GM19438 (cell line): Measurements from ENCODE around the gene UMAD1.
A peak's percentile ranks its signal among the peaks of the same experiment; 100 is the strongest.
"Not testable (repeated sequence)": the region's sequence is repeated elsewhere in the genome, so short reads cannot be mapped to it uniquely, and the experiment has no call there.

Experiments
- ATAC-seq: cut with Tn5 transposase; IDR thresholded peaks from one replicate; pipeline ENCODE4 v1.9.1; 2021; ENCODE audit warnings: low read depth; ENCODE audit not compliant: unreplicated experiment

Gene UMAD1

DNA sequence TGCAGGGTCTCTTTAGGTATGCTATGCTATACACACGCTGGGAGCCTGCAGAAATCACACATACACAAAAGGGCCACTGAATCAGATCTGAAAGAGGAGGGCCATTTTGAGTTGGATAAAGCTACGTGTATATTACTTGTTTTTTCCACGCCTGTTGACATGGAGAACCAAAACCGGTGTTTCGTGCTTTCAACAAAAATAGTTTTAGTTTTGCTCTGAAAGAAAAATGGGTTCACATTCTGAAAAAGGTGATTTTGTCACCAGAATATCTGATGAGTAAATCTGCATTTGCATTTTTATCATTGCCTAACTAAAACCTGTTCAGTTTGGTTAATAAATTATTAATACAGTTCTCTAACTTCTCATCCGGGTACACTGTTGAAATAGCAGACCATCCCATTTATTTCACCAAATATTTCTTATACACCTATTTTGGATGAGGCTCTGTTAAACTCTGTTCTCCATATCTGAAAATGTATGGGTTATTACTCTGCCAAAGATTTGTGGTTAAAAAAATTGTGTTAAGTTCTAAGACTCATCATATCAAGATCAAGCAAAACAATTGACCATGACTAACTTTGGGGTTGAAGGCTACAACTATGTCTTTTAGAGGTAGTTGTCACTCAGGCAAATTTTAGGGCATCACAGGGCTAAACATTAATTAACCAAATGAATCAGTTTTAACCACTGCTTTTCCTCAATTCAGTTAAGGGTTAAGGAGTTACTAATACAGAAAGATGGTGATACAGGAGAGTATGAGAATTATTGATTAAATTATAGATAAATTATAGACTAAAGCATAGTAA is 179.1 kb downstream of the UMAD1 start:
- ATAC-seq: peak; percentile 58

DNA sequence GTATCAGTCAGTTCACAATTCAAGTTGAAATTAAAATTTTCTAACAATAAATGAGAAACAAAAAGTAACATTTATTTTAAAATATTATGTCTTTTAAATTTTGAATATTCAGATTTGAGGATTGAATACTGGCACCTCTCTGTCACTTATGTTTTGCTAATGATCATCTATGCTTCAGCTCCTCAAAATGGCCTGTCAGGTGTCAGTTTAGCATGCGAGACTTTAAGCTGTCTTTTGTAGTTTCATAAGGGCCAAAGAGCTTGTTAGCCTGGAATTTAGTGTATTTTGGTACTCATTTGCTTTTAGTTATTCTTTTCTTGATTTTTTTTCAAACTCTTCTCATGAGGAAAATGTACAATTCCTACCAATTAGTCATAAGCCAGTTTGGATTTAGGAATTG is 179.9 kb downstream of the UMAD1 start:
- ATAC-seq: no peak

DNA sequence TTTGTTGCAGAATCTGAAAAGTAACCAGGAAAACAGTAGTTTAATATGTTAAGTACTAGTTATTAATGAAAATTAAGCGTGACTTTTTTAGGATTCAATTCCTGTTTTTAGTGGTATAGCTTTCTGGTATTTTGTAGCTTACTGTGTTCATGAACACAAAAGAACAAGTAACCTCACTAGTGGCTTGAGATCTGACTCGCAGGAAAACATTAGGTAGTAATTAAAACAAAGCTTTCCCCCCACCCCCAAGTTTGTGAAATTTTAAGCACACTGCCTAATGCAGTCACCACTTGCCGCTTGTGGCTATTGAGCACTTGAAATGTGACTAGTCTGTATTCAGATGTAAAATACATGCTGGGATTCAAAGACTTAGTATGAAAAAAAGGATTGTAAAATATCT is 180.4 kb downstream of the UMAD1 start:
- no peak for ATAC-seq

DNA sequence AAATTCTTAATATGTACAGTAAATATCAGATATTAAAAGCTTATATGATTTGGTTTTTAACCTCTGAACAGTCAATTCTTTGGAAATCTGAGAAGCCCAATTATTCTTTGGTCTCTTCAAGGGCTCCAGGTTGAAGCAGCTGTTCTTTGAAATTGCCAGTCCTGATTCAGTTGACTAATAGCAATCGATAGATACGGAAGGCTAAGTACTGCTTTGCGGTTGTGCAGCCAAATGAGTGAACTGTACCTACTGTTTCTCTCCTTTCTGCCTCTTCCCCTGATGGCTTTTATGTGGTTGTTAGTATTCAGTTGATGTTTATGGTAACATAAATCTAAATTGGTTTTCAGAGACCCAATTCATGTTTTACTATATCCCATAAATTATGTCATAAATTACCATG is 181.0 kb downstream of the UMAD1 start:
- ATAC-seq: no peak

DNA sequence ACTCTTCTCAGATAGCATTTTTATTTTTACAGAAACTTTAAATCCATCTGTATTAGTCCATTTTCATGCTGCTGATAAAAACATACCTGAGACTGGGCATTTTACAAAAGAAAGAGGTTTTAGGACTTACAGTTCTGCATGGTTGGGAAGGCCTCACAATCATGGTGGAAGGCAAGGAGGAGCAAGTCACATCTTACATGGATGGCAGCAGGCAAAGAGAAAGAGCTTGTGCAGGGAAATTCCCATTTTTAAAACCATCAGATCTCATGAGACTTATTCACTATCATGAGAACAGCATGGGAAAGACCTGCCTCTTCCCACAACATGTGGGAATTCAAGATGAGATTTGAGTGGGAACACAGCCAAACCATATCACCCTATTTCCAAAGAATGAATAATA is 184.7 kb downstream of the UMAD1 start:
- not testable (repeated sequence) for ATAC-seq

DNA sequence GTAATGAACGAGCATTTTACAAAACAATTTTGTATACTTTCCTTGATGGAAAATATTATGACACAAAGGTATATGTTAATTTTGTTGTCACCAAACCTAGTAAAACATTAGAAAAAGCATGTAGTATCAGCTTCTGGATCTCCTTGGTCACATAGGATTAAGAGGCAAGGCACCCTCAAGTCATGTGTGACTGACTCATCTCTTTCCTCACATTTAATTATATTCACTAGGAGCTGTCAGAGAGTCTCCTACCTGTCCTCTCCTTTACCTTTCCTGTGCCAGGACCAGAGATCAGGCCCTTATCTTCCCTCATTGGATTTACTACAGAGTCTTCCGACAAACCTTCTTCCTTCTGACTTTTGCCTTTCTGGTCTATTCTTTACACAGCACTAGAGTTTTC is 189.1 kb downstream of the UMAD1 start:
- no peak for ATAC-seq

DNA sequence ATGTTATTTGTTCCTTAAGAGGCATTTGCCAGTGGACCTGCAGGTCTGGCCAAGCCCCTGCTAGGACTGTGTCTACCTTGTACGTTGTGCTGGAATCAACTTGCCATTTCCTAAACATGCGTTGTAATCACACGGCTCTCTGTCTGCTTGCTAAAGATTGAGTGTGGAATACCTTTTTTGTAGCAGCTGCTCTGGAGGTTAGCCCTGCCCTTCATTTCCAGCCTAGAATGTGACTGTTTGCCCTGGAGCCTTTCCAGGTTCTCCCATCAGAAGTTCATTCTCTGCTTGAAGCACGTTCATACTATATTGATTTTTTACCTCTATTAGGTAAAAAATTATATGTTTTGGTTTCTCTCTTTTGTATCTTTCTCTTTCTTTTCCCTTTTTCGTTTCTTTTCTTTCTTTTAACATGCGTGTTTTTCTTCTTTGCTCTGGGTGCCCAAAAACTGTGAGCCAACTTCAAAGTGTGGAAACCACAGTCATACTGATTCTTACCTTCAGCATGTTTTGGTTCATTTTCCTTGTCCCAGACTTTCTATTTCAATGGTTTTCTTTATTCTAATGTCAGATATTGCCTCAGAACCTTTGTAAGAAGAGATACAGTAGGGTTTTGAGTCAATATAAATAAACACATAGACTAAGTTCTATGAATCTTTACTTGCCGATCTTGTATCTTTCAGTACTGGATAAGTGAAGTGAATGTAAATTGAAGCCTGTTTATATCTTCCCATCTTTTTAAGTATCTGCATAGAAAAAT is 189.7 kb downstream of the UMAD1 start:
- ATAC-seq: no peak

DNA sequence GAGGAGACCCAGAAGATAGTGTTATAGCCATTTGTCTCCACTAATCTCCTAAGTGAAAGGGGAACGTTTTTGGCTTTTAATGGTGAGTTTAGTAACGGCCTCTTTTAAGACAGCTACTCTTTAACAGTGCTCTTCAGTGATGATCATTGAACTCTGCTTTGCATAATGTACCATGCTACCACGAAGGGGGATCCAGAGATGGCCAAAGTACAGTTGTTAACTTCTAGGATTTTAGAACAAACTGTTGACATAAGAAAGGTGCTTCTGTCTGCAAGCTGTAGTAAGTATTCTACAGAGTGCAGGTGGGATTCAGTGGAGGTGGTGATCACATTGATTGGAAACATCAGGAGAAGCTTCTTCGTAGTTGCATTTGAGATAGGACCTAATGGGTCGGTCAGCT is 192.0 kb downstream of the UMAD1 start:
- ATAC-seq: no peak

DNA sequence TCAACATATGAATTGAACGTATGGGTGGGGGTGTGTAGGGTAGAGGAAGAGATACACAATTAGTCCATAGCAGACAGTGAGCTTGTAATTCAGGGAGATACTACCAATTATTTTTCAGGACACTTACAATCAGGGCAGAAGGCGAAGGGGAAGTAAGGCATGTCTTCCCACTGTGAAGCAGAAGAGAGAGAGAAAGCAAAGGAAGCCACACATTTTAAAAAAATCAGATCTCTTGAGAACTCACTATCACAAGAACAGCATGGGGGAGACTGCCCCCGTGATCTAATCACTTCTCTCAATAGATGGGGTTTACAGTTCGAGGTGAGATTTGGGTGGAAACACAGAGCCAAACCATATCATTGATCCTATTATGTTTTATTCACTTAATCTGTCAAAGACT is 194.2 kb downstream of the UMAD1 start:
- no peak for ATAC-seq

DNA sequence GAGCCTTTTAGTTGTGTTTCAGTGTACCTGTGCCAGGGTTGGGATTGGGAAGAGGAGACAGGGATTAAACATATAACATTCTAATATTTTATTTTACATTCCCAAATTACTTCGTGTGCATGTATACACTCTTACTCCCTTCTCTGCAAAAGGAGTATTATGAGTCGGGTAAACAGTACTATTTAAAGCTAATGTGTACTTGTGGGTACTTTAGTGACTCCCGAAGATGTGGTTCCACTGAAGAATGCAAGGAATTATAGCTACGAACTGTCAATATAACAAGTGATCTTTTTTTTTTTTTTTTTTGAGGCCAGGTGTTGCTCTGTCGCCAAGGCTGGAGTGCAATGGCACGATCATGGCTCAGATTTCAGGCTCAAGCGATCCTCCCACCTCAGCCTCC is 200.5 kb downstream of the UMAD1 start:
- ATAC-seq: no peak

DNA sequence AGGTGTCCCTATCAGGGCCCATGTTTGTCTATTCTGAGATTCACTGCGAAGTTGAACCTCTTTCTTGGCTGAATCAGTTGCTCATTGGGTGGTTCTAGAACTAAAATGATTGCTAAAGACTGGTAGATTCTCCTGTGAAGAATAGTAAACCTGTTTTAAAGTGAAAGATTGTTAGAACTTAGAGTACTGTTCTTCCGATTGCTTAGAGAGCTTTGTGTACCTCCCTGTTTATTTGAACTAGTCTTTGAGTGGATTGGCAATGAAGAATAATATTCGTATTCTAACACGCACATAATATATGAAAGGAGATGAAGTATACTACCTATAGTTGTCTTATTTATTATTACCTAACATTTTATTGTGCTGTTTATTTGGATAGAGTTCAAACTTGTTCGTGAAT is 202.7 kb downstream of the UMAD1 start:
- no peak for ATAC-seq

DNA sequence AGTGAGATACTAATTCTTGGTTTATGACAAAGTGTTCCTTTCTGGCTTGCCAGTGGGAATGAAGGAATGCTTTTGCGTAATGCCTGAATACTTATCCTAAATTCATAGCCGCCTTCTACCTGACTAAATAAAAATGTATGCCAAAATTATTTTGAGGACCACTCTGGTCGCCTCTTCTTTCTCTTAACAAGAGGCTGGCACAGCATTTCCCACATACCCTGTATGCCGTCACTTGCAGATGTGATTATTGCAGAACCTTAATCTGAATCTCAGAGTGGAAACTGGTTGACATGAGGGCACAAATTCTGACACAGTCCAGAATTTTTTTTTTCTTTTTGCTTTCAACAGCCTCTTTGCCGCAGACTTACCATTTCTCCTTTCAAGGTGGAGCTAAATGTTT is 203.4 kb downstream of the UMAD1 start:
- ATAC-seq: no peak

DNA sequence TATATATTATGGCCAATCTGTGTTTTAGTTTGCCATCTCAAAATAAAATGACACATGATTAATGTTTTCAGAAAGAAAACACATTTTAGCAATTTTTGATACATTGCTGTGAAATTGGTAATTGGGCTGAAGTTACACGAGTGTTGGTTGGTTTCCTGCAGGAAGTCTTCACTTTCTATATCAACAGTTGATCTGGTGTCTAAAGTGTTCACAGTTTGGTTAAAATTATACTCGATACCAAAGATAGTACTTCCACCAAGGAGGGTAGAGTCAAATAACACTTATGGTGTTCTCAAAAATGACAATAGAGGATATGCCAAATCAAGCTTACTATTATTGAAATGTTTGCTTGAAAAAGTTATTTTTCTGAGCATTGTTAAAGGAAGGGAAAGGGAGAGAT is 207.7 kb downstream of the UMAD1 start:
- ATAC-seq: peak; percentile 94

DNA sequence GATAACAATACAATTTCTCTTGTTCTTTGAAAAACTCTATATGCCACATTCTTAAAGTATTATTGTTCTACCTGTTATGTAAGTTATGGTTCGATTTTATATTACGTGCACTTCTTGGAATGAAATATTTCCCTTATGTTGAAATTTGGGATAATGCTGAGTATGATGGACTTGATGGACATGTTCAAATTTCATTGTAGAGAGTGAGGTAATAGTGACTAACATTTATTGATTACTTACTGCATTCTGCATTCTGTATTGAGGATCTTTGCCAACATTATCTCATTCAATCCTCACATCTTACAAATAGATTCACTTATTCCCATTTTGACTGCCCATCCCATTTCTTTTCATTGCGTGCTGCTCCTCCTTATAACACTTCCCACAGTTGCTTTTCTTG is 208.3 kb downstream of the UMAD1 start:
- no peak for ATAC-seq

DNA sequence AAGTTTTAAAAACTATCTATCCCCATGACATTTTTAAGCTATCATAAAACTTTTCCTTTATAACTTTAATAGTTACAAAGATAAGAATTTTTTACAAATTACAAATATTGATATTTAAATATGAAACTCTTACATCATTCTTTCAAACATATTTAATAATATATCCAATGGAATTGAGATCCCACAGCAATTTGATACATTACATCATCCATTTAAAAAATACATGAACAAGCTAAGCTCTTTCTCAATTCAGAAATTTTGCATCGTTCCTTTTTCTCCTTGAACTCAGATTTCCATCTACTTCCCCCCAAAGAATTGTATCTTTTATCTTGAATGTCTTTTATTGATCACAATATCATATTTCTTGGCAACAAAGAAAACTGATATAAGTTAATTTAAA is 209.6 kb downstream of the UMAD1 start:
- ATAC-seq: no peak

DNA sequence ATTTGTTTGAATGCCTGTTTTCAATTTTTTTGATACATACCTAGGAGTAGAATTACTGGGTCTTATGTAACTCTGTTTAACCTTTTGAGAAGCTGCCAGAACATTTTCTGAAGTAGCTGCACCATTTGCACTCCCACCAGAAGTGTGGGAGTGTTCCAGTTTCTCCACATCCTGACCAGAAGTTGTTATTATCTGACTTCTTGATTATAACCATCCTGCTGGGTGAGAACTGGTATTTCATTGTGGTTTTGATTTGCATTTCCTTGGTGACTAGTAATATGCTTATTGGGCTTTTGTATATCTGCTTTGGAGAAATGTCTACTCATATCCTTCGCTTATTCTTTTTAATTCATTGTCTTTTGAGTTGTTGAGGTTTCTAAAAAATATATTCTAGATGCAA is 210.8 kb downstream of the UMAD1 start:
- ATAC-seq: no peak

DNA sequence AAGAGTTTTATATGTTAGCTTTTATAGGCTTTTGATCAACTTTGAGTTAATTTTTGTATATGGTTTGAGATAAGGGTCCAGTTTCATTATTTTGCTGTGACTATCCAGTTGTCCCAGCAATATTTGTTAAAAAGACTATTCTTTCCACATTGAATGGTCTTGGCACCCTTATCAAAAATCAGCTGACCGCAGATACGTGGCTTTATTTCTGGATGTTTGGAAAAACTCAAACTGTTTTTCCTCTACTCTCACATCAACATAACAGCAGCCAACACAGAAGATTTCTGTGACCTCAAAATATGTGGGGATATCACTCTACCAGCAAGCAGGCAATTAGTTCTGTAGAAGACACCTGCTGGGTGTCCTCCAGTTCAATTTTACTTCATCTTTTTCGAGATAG is 211.4 kb downstream of the UMAD1 start:
- no peak for ATAC-seq

DNA sequence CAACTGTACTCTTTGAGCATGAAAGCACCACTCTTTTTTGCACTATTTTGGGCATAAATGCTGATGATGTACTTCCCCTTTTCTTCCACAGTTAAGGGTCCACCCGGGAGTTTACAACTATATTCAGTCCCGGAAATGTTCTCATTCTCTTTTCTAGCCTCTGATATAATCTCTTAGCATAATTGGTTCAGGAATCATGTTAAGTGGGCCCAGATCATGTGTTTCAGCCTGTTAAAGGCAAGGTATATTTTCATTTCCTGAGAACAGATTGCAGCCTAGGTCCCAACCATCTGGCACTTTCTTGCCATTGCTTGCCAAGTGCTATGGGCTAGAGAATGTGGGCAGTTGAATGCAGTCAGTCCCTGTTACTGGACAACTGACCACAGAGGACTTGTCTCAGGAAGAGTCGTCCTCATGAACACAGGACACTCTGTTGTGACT is 216.6 kb downstream of the UMAD1 start:
- peak; percentile 61 for ATAC-seq

DNA sequence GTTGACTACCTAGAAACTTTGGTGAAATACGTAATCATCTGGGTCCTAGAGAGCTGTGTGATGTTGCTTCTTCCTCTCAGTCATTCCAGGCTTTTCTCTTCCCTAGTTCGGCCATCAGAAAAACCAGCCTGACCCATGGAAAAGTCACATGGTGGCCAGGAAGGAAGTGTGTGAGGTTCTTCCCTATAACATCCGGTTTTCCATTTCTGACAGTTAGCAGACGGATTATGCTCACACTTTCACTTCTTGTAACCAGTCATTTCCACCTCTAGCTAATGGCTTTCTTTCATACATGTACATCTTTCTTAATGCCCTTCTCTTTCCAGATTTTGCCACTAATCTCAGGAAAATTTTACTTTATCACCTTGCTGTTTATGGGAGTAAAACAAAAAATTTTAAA is 218.0 kb downstream of the UMAD1 start:
- no peak for ATAC-seq

DNA sequence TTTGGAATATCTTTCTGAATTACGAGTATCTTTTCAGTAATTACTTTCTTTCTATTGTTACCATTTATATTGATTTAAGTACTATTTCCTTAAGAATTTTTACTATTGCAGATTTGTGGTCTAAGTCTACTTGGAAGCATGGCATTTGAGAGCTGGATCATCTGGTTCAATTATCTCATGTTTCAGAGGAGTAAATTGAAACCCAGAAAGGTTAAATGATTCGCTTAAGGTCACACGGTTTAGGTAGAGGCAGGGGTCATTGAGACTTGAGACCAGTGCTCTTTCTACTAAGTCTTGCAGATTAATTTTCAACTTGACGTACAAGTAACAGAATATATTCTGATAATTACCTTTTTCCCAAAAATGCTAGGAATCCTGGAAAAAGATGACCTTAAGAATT is 218.9 kb downstream of the UMAD1 start:
- no peak for ATAC-seq

DNA sequence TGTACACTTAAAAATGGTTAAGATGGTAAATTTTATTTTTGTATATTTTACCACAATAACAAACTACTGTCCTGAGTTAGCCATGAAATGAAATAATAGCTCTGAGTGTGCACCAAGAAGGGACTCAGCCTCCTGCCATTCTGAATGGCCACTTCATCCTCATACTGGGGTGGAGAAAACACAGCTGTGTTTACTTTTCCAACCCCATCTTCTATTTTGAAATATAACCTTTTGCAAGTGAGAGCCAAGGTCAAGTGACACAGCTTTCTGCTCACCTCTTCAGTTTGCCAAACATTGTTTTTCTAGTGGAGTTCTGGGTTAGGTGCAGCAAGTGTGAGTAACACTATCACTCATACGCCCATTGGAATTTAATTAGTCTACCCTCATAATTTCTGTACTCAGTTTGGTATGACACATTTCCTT is 220.7 kb downstream of the UMAD1 start:
- no peak for ATAC-seq

DNA sequence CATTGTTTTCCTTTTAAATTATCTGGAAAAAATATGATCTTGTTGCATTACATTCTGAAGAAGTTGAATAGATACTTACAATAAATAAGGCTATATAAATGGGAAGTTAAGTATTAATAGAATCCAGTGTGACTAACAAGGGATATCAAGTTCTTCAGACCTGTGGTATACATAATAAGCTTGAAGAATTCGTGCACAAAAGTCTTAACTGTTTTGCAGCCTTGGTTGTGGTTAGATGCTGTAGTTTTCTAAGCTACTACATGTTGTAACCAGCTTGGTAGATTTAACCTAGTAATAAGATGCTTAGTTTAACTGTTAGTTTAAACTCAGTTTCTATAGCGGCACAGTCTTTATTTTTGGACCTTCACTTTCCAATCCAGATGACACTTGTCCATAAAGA is 221.8 kb downstream of the UMAD1 start:
- no peak for ATAC-seq
